Pancreas (tissue), 10 donors: ENCODE results near the gene SLC13A3. TPM values are rescaled to one million over a fixed set of nuclear protein-coding genes. Genes with fewer than 3 reads are reported as not detected.

Experiments used
- ATAC-seq, 4 donors: fragments of 200-7000 bp; cut with Tn5 transposase; one replicate each; pipeline versions ENCODE4 v1.8.0 to v1.9.1; 2020; ENCODE audit warnings: mild to moderate bottlenecking in 4 of 4, moderate library complexity in 4 of 4
- DNase-seq, 6 donors: peaks; one replicate each; pipeline ENCODE4 v3.0.0-alpha.2; 2020
- FAIRE-seq: peaks from 2 replicates; lab custom pipeline; 2012; peaks lifted over from hg19 to GRCh38; lab: Jason Lieb, UNC
- H3K27ac ChIP-seq, 4 donors: fragments of 200-600 bp; sonication (generic); 1 replicate in 3 of 4; 2 replicates in 1 of 4; pipeline versions ENCODE4 v1.5.0 to v1.8.0; 2020
- H3K27me3 ChIP-seq, 4 donors: fragments of 200-600 bp; one replicate each; pipeline ENCODE4 v1.8.0; 2021
- H3K36me3 ChIP-seq, 3 donors: fragments of 200-600 bp; sonication (generic) in 1 of 3; one replicate each; pipeline versions ENCODE4 v1.5.0 to v1.8.0; 2020 to 2021
- H3K4me1 ChIP-seq, 3 donors: fragments of 200-600 bp; one replicate each; pipeline ENCODE4 v1.8.0; 2021
- H3K4me3 ChIP-seq, 4 donors: fragments of 200-600 bp; sonication (generic) in 2 of 4; one replicate each; pipeline versions ENCODE4 v1.5.0 to v1.8.0; 2020 to 2021
- H3K9me3 ChIP-seq, 4 donors: fragments of 200-600 bp; one replicate each; pipeline ENCODE4 v1.8.0; 2021
- CTCF ChIP-seq, 4 donors: fragments of 200-600 bp; sonication (generic) in 3 of 4; IDR thresholded peaks; one replicate each; pipeline versions ENCODE4 v1.5.0 to v1.8.0; 2021; ENCODE audit warnings: antibody characterized with exemption in 4 of 4
- WGBS, 2 donors: extraction: QIAGEN DNeasy Blood & Tissue Kit; methylation state at CpG; one replicate each; pipeline ENCODE4 v1.1.7; 2013; 5-methylcytosine and 5-hydroxymethylcytosine counted together
- intact Hi-C, 3 donors: fragments of 100-400 bp; cut with DNase I; formaldehyde crosslinking; loops; one replicate each; pipeline versions ENCODE4 v1.11.1 to v1.14.2; 2022
- polyA plus RNA-seq, 2 donors: library from polyadenylated mRNA; stranded (reverse); fragments of 200-250 nt; gene quantifications; one replicate each; pipeline ENCODE4 v1.2.3, GENCODE V29; 2013
- total RNA-seq, 6 donors: library from RNA; stranded (reverse); fragmentation: NEBNext Ultra II Directional in 4 of 6; extraction: Animal tissue kit (Norgen Biotek cat#: 25700) in 4 of 6; gene quantifications; one replicate each; pipeline versions ENCODE4 v1.2.1 to v1.2.4, GENCODE V29; 2021 to 2023
- donor health status: healthy with polysubstance abuse.
- donor health status: DM: no; HTN: no; CAD: no; lungs with moderate emphysema.
- donor health status: DM: no; HTN: no; CAD: no.
- donor health status: control.
- donor health status: control.
- donor health status: Bipolar disorder and iron deficiency.
- donor health status: DM: yes; HTN: yes; CAD: no.
- donor health status: DM: no; HTN: no; CAD: no.
- donor health status: DM: no; HTN: no; CAD: no.
- donor health status: DM: yes; HTN: yes; CAD: no.

The SLC13A3 gene
- total and polyA plus RNA-seq, 8 donors, result 0.68 to 7.8 (median 4.7) TPM

- H3K9me3 ChIP-seq, result no peaks in the 10 kb centered on the region
- intact Hi-C loops, result loop anchor here in 1 of 3 donors (10.0 kb wide), 1 partner anchor 129 kb away; the partner anchor contains the start of gene TP53RK
- no peak for TF ChIP-seq CTCF (IDR thresholded peaks at IDR 0.05)
These were observed 95.8 kb downstream of the SLC13A3 start for GRCh38 chr20:46555370-46555956.

DNA sequence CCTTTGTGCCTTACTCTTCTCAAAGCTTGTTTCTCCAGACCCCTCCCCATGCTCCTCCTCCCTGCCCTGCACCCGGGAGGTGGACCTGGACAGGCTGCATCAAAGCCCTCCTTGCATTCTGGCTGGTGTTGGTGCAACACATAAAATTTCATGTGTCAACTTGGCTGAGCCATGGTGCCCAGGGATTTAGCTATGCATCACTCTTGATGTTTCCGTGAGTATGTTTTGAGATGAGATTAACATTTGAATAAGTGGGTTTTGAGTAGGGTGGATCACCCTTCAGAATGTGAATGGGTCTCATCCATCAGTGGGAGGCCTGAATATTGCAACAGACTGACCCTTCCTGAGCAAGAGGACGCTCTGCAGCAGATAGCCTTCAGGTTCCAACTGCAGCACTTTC is 96.4 kb downstream of the SLC13A3 start:
- no peaks in the 10 kb centered on the region for H3K27me3 ChIP-seq
- 66 to 82% methylated on average over 3 of the region's 3 CpGs for WGBS, 2 donors
- ATAC-seq (no peak), DNase-seq (no peak), FAIRE-seq (no peak)
- H3K27ac ChIP-seq, result no peak overlapping the region
- intact Hi-C loops, result loop anchor here in 1 of 3 donors (10.0 kb wide), 1 partner anchor 130 kb away; the partner anchor contains the start of gene TP53RK
- H3K36me3 ChIP-seq, result no peaks in the 10 kb centered on the region
- H3K9me3 ChIP-seq, result no peaks in the 10 kb centered on the region
- H3K4me3 ChIP-seq, result no peak overlapping the region
- TF ChIP-seq CTCF (IDR thresholded peaks at IDR 0.05), result no peak
- H3K4me1 ChIP-seq, result no peaks in the 10 kb centered on the region

More at GRCh38 chr20:46555370-46555956, 95.8 kb downstream of the SLC13A3 start:
- no peak for FAIRE-seq
- no peak for ATAC-seq
- no peaks in the 10 kb centered on the region for H3K27me3 ChIP-seq
- no peak overlapping the region for H3K4me3 ChIP-seq
- no peaks in the 10 kb centered on the region for H3K36me3 ChIP-seq
- WGBS, 2 donors, result 69 to 76% methylated on average over 4 of the region's 4 CpGs
- DNase-seq, result no peak
- H3K4me1 ChIP-seq, result no peaks in the 10 kb centered on the region
- H3K27ac ChIP-seq, result no peak overlapping the region

GRCh38 chr20:46553926-46554325 is 97.3 kb downstream of the SLC13A3 start:
- H3K4me1 ChIP-seq, result no peaks in the 10 kb centered on the region
- no peaks in the 10 kb centered on the region for H3K9me3 ChIP-seq
- H3K27me3 ChIP-seq, result no peaks in the 10 kb centered on the region
- DNase-seq (no peak), ATAC-seq (no peak), FAIRE-seq (no peak)
- no peak overlapping the region for H3K4me3 ChIP-seq
- H3K27ac ChIP-seq, result no peak overlapping the region
- 84 to 90% methylated on average over 3 of the region's 3 CpGs for WGBS, 2 donors
- no peak for TF ChIP-seq CTCF (IDR thresholded peaks at IDR 0.05)
- H3K36me3 ChIP-seq, result no peaks in the 10 kb centered on the region
- intact Hi-C loops, result loop anchor here in 1 of 3 donors (10.0 kb wide), 1 partner anchor 131 kb away; the partner anchor contains the start of gene TP53RK

GRCh38 chr20:46552460-46553420 is 98.5 kb downstream of the SLC13A3 start:
- Histone ChIP-seq H3K9me3 (no peaks in the 10 kb centered on the region), H3K27ac (no peak overlapping the region), H3K4me3 (no peak overlapping the region), H3K4me1 (no peaks in the 10 kb centered on the region), H3K27me3 (no peaks in the 10 kb centered on the region), H3K36me3 (no peaks in the 10 kb centered on the region)
- FAIRE-seq (no peak), DNase-seq (no peak), ATAC-seq (no peak)
- WGBS, 2 donors, result 77 to 82% methylated on average over 4 of the region's 4 CpGs
- intact Hi-C loops, result loop anchor here in 1 of 3 donors (10.0 kb wide), 1 partner anchor 132 kb away; the partner anchor contains the start of gene TP53RK
- TF ChIP-seq CTCF (IDR thresholded peaks at IDR 0.05), result no peak
